ENCODE measurements around the gene TRIM6.
"Not testable (repeated sequence)": the region's sequence is repeated elsewhere in the genome, so short reads cannot be mapped to it uniquely, and the experiment has no call there.

TRIM6 gene

DNA sequence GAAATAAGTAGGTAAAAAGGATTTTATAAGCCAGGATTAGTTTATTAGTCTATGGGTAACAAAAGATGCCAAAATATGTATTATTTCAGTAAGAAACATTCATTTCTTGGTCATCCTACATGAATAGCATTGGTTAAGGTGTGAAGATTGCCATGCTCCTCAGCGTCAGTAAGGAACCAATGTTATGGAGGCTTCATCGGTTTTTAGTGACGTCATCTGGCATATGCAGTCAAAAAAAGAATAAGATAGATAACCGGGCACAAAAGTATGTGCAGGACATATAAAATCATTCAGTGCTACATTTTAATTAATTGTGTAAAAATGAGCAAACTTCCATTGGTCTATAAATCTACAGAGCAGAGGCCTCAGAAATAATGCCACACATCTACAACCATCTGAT is 59.0 kb downstream of the TRIM6 start:
- no peak overlapping the region for H3K4me3 ChIP-seq (ENCODE audit: low read depth, low read length)
- no peak for DNase-seq (ENCODE audit: low read depth)

DNA sequence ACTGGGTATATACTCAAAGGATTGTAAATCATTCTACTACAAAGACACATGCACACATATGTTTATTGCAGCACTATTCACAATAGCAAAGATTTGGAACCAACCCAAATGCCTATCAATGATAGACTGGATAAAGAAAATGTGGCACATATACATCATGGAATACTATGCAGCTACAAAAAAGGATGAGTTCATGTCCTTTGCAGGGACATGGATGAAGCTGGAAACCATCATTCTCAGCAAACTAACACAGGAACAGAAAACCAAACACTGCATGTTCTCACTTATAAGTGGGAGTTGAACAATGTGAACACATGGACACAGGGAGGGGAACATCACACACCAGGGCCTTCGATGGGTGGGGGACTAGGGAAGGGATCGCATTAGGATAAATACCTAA is 60.5 kb downstream of the TRIM6 start:
- H3K4me3 ChIP-seq (ENCODE audit: low read depth, low read length); DNase-seq (ENCODE audit: low read depth): not testable (repeated sequence)

DNA sequence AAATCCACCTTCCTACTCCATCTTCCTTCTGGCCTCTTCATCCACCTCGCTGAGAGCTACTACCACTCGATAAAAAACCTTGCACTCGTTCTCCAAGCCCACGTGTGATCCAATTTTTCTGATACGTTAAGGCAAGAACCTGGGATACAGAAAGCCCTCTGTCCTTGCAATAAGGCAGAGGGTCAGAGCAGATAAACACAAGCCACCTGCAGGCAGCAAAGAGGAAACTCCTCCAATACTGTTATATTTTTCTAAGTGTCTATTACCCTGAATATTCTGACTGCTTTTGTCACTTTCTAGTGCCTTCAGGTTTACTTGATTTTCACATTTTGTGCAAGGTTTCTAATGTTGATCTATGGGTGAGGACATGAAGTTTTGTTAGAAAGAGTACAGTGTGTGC is 61.9 kb downstream of the TRIM6 start:
- no peak for DNase-seq (ENCODE audit: low read depth)
- H3K4me3 ChIP-seq (ENCODE audit: low read depth, low read length) = no peak overlapping the region

All from skeletal muscle cell (primary cell).